GM18907 (cell line): ENCODE results near the gene GON7.
"Not testable (repeated sequence)": the region's sequence is repeated elsewhere in the genome, so short reads cannot be mapped to it uniquely, and the experiment has no call there.

Experiments
- ATAC-seq: cut with Tn5 transposase; IDR thresholded peaks from one replicate; pipeline ENCODE4 v1.9.1; 2021; ENCODE audit warnings: mild to moderate bottlenecking, moderate library complexity; ENCODE audit not compliant: unreplicated experiment

GON7 gene, protein sequence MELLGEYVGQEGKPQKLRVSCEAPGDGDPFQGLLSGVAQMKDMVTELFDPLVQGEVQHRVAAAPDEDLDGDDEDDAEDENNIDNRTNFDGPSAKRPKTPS

DNA sequence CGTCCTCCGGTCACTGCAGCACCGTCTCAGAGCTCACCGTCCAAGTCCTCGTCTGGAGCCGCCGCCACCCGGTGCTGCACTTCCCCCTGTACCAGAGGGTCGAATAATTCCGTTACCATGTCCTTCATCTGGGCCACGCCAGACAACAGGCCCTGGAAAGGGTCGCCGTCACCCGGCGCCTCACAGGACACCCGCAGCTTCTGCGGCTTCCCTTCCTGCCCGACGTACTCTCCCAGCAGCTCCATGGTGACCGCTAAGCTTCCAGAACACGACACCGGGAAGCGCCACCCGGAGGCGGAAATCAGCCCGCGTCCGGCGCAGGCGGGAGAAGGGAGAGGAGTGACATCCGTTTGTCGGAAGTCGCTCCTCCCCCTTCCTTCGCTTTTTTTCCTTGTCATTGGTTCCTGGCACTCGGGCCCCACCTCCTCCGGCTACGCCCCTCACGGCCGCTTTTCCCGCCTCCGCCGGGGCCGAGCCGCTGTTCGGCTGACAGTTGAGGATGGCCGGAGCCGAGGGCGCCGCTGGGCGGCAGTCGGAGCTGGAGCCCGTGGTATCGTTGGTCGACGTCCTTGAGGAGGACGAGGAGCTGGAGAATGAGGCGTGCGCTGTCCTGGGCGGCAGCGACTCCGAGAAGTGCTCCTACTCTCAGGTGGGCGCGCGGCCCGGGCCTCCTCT is at the start of gene GON7, which contains the start of gene UBR7:
Gene GON7, minus strand, starts transcription at position 273 of the 675 bp plus-strand sequence. Its CDS starts 28 bp downstream, at position 245.
Gene UBR7, plus strand, starts transcription at position 464 of the 675 bp plus-strand sequence. Its CDS starts 36 bp downstream, at position 500.
- peak; percentile 88 for ATAC-seq

DNA sequence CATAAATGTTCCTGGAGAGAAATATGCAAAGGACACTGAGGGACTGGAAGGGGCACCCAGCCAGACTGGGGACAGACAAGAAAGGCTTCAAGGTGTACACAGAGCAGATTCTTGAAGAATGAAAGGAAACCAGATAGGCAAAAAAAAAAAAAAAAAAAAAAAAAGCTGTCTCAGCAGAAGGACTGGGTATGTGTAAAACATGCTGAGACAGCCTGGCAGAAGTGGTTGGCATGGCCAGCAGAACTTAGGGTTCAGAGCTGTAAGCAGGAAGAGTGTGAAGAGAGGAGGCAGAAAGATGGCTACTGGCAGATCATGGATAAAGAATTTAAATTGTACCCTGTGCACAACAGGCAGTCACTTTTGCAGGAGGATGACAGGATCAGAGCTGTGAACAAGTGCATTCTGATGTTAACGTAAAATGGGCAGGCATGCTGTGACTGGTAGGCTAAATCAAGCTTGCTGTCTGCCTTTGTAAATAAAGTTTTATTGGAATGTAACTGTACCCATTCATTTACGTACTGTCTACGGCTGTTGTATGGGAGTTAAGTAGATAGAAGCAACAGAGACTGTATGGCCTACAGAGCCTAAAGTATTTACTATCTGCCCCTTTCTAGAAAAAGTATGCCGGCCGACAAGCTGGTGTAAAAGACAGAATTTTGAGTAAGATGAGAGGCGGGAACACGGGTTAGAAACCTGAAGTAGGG is 42.4 kb upstream of the GON7 start:
- ATAC-seq: no peak

DNA sequence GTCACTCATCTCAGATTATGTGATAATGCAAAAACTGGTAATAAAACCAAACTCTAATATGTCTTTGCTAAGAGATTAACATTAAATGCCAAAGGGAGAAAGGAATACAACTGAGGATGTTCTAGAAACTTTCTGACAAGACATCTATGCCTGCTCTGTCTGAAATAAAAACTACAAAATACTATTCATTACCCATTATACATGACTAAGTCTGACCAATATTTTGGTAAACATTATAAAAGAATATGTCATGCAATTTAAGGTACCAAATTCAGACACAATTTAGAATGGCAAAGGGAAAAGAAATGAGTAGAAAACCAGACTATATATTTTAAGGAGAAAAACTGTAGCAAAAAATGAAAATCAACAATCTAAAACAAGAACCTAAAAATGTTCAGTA is 39.7 kb upstream of the GON7 start:
- no peak for ATAC-seq

DNA sequence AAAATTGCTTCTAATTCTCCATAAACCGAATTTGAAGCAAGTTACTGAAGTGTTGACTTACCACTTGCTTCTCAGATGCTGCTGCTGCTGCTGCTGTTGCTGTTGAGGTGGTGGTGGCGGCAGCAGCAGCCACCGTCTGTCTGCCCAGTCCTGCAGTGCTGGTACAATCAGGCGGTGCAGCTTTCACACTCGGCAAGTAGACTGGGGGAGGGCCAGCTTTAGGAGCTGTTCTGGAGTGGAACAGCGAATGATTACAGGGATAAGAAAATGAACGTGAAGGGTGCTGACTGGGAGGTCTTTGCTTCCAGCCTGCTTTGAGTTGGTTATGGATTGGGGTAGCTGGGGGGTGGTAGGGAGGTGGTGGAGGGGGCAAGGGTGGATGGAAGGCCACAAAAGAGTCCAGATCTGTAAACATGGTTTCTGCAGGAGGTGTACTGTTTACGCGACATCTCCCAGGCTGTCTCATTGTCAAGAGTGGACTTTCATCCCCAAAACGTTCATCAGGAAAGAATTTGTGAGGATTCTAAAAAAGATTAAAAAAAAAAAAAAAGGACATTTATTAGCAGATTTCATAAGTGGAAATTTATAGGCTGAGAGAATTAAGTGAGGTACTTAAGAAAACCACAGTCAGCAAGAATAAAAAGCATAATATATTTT is 39.0 kb upstream of the GON7 start:
- ATAC-seq: no peak

DNA sequence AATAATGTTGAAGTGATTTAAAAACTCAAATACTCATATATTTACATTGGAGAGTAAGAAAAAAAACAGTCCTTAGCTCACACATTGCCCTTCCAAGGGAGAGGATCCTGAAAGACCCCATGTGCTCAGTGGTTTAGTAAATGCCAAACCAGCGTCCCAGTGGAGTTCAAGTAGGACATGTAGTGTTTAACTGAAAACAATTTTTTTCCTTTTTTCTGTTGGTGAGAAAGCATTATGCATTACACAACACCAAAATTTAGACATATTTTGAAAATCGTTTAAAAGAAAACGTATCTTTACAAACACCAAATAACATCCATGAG is 33.8 kb upstream of the GON7 start:
- no peak for ATAC-seq

DNA sequence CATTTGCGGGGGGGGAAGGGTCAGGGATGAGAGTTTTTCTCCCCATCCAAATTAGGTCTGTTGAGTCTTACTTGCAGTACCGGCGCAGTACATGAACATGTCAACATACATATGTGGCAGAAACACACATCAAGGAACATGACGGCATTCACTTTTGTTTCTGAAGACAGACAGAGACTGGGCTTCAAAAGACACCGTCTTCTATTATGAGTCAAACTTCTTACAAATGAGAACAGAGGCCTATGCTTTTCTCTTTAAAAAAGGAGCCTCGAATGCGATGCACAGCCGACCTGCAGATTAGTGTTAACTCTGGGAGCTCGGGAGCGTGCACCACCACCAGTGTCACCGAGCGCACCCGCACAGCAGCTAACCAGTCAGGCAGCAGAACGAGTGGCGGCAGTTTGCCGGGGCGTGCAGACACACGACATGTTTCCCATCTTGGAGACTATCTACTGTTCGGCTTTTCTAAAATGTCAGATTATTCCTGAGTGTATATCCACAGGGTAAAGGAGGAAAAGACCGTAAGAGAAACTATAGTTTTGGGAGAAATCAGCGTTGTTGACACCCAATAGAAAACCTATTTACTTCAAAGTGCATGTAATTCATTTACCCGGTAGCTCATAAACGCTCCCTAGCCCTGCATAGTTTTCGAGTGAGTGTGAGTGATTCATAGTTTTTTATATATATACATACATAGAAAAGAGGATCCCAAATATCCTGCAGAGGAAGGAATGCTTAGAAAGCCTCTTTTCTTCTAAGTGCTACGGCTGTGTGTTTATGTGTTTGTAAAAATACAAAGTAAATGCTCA is 33.2 kb upstream of the GON7 start:
- ATAC-seq: no peak

DNA sequence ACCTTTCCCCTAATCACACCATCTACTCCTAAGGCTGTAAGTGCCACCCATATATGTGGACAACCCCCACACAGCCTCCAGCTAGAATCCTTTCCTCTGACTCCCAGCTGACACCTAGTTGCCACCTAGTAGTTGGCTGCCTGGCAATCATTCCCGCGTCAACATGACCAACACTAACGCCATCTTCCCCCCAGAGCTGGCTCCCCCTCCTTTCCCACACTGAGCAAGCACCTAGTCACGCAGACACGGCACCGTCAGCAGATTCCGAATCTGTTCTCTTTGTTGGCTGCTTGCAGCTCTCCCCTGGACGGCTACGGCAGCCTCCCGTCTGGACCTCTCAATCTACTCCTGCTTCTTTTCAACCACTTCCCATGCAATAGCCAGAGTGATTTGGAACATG is 27.9 kb upstream of the GON7 start:
- no peak for ATAC-seq

DNA sequence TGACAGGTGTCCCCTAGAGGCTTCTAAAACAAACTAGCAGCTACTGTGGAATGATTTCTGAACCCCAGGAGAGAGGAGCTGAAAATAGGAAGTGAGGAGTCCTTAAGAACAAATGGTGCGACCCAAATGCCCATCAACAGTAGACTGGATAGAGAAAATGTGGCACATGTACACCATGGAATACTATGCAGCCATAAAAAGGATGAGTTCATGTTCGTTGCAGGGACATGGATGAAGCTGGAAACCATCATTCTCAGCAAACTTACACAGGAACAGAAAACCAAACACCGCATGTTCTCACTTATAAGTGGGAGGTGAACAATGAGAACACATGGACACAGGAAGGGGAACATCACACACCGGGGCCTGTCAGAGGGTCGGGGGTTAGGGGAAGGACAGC is 26.2 kb upstream of the GON7 start:
- not testable (repeated sequence) for ATAC-seq

DNA sequence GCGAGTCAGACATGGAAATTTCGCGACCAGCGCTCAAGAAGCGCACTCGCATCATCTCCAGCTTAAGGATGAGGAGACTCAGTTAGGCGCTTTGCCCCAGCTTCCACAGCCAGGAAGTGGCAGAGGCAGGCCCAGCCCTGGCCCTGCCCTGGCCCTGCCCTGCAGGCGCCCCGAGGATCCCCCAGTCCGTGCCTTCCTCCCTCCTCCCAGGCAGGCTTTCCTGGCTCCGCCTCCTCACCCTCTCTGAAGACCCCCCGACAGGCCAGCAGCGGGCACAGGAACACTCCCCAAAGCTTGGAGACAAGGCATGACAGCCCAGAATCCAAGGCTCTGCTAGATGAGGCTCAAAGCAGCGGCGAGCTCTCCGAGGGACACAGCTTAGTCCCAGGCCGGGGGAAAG is 25.3 kb upstream of the GON7 start:
- ATAC-seq: no peak

DNA sequence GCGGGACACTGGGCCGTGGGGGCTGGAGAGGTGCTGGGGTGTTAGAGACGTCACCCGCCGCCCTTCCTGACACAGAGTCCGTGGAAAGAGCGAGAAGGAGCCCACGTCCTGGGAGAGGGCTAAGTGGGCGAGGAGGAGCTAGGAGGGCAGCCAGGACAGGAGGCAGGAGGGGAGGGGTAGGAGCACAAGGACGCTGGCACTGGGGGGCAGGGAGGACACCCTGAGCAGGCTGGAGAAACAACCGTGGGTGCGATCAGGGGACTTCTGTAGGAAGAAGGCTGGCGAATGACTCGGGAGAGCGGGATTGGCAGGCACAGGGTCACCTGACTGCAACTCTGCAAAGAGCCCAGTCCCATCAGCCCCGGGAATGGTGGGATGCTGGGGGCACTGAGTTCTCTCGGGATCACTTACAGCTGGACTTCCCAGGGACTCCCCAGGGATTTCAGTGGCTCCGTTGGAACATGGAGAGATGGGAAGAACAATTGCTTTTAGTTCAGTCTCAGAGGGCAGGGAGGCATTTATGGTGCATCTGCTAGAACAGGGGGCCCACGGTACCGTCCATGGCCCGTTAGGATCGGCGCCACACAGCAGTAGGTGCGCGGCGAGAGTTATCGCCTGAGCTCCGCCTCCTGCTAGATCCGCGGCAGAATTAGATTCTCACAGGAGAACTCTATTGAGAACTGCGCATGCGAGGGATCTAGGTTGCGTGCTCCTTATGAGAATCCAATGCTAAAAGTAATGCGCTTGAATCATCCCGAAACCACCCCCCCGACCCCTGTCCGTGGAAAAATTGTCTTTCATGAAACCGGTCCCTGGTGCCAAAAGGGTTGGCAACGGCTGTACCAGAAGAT is 24.5 kb upstream of the GON7 start:
- ATAC-seq: no peak

DNA sequence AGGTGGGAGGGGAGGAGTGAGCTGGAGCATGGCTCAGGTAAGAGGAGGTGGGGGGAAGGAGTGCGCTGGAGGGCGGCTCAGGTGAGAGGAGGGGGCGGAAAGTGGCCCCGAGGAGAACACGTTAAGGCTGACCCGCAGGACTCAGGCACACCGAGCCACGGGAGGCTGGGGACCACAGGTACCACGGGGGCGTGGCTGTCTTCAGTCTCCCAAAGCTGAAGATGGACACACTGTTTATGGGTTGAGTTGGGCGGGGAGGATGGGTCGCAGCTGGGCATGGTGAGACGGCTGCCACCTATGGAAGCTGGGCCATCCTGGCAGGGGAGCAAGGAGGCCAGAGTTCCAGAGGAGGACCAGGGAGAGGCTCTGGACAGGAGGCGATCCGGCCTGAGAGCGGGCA is 23.7 kb upstream of the GON7 start:
- ATAC-seq: no peak

DNA sequence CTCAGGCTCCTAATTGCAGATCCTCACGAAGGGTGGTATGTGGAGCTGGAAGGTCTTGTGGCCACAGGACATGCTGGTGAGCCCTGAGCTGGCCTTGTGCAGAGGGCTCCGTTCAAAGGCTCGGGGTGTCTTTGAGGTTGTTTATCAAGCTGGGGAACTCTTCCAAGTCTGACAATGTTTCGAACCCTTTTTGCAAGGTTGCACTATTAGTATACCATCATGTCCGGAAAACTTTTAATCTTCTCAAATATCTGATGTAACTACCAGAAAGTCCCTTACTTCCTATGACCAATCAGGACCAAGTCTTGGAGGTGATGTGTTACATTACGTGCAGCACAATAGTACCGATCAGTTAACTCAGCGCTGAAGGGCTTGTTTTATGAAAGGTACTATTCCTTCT is 21.7 kb upstream of the GON7 start:
- no peak for ATAC-seq

DNA sequence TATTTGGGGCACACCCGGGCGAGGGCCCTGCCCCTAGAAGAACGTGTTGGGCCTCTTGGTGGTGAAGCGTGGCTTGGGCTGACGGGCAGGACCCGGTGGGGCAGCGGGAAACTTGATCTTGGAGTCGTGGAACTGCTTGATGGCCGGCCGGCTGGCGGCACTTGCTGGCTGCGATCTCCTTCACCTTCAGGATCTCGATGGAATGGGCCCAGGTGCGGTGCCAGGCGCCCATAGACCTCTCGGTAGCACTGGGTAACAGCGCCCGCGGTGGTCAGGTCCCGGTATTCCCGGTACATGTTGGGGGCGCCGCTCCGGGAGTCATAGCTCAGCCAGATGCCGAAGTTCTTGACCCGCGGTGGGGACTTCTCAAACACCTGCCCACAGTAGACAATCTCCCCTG is 16.7 kb upstream of the GON7 start:
- no peak for ATAC-seq

DNA sequence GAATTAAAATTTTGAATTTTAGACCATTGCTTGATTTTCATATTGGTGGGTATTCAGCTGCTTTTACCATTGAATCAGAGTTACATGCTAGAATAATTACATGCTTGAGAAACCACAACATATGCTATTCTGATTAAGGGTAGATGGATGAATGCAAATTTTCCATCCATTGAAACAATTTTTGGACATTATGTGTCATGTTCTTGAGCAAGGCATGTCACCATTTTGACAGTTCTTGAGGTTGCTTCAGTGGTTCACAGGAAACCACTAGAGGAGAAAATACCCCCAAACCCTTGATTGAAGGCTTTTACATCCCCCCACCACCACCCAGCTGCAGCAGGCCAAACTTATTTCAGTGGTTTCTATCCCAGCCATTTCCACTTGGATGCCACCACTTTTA is 13.6 kb upstream of the GON7 start:
- no peak for ATAC-seq

DNA sequence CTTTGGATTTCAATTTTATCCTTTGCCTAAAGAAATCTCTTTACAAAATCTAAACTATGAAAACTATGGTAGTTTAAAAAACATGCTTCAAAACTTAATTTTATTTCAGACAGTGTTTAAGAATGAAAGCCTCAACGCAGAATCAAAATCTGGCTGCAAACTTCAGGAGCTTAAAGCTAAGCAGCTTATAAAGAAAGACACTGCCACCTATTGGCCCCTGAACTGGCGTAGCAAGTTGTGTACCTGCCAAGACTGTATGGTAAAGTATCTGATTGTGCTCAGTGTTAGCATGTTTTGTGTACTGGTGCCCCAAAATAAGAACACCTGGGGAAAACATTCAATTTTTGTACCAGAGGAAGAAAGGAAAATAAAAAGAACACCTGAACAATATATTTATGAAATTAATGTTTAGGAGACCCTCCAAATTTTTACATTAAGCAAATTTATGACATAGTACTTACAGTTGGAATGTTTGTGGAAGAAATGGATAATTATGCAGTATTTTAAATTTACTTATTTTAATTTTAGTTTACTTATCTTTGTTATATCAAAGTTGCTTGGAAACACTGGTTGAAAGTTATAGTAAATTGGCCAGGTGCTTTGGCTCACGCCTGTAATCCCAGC is 12.3 kb upstream of the GON7 start:
- peak; percentile 52 for ATAC-seq

DNA sequence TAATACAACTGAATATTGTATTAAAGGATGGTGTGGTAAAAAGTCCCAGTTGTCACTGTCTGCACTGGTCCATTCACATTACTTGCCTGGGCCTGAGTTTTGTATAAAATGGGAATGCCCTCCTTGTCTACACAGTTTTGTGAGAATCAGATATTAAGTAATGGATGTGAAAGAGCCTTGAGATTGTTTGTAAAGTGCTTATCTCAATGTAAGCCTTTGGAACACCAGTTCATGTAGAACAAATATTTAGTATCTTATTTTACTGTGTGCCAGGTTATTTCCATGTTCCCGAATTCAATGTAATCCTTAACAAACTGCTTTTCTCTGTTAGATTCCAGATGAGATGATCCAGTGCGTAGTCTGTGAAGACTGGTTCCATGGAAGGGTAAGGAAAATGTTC is 7.7 kb upstream of the GON7 start:
- ATAC-seq: no peak

DNA sequence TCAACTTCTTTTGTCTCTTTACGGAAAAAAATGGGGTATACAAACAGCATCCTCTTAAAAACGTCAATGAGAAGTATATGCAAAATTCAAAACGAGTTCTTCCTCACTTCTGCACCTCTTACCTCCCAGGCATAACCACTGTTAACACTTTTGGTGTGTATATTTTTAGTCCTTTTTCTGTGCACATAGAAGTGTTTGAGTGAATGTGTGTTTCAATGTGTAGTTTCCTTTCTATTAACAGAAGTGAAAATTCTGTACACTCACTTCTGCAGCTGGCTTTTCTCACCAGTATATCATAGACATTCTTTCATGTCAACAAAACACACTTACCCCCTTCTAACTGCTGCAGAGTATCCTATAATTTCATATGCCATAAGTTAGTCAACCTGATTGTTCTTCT is 5.6 kb upstream of the GON7 start:
- peak; percentile 59 for ATAC-seq

DNA sequence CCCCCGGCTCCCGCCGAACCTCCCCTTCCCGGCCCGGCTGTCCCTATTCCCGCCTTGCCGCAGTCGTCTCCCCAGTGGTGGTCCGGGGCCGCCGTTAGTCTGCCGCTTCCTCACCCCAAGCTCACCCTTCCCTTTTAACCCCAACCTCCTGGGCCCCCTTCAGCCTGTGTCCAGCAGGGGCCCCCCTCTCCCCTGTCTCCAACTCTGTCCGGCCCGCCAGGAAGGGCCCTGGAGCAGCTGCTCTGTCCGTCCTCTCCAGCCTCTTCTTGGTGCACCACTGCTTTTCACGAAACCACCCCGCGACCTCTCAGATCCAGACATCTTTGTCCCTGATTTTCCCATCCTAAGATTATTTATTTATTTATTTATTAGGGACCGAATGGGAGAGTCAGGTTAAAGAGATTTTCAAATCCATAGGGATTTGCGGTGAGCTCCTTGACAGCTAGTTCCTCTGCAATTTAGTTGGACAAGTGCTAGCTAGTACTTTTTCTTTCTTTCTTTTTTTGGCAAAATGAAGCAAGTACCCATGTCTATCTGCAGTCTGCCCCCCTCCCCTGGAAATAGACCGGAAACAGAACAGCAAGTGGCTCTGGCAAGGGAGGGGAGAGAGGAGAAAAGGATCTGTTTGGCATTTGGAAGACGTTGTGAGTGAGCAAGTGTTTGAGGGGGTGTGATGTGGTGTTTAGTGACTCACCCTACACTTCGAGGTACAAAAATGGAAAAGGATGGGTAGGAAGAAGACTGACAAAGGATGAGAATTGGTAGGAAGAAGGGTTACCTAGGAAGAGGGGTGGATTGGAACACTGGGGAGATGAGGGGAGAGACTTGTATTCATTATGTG is 823 bp upstream of the GON7 start:
- ATAC-seq: peak; percentile 48

DNA sequence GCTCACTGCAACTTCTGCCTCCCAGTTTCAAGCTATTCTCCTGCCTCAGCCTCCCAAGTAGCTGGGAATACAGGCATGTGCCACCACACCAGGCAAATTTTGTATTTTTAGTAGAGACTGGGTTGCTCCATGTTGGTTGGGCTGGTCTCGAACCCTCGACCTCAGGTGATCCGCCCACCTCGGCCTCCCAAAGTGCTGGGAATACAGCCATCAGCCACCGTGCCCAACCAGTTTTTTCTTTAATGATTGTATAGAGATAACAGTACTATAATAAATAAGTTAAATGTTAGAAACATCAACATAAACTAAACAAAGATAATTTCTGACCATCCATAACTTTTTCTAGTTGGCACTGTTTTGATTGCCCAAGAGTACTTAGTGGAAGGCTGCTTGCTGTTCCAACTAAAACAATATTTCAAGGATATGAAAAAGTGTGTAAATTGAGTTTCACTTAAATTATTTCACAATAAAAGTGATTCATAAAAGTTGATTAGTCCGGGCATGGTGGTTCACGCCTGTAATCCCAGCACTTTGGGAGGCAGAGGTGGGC is 5.6 kb downstream of the GON7 start:
- no peak for ATAC-seq
